HCT116 (cell line): ENCODE results near the gene FAM117A. TPM values are rescaled to one million over a fixed set of nuclear protein-coding genes. Genes with fewer than 3 reads are reported as not detected.

ENCODE experiments used
- ATAC-seq: fragments of 200-7000 bp; cut with Tn5 transposase; 2 replicates; pipeline ENCODE4 v1.9.1; 2020; ENCODE audit warnings: mild to moderate bottlenecking, moderate library complexity
- BruUV-seq: library from RNA; stranded (reverse); fragments of 400-500 nt; replicated peaks from 2 replicates; lab custom pipeline; 2021; lab: Mats Ljungman, UMichigan
- CTCF ChIA-PET: fragments of 300-600 bp; sonication (Branson Sonifier 250); formaldehyde crosslinking; loops from one replicate; lab custom pipeline; 2021; ENCODE audit warnings: antibody characterized with exemption; lab: Charles Lee
- POLR2A ChIA-PET: fragments of 300-600, 350-600 bp; sonication (Branson Sonifier 250); formaldehyde crosslinking; loops from one replicate; lab custom pipeline; 2021; ENCODE audit warnings: antibody characterized with exemption; lab: Charles Lee
- RAD21 ChIA-PET, 2 experiments: fragments of 300-600 bp; sonication (Branson Sonifier 250); formaldehyde crosslinking; loops; one replicate each; lab custom pipeline; 2023; ENCODE audit warnings: low total read pairs in 2 of 2; ENCODE audit not compliant: uncharacterized antibody in 2 of 2, unreplicated experiment in 2 of 2, low non-redundant PET in 1 of 2; lab: Charles Lee
- DNase-seq: peaks from one replicate; pipeline ENCODE4 v3.0.0-alpha.2; 2010; ENCODE audit warnings: low read depth, low spot score
- H2AFZ ChIP-seq: fragments of 200-600 bp; shearing (Covaris generic), sonication (generic); 2 replicates; pipeline ENCODE4 v1.6.1; 2017; ENCODE audit warnings: low read depth, mixed run types, mixed read lengths, antibody characterized with exemption, low read length; ENCODE audit not compliant: poor library complexity, severe bottlenecking
- H3K27ac ChIP-seq: 2 replicates; pipeline ENCODE4 v1.5.1; 2012; ENCODE audit warnings: low read depth, low read length
- H3K27me3 ChIP-seq: fragments of 200-600 bp; sonication (generic); 2 replicates; pipeline ENCODE4 v1.6.1; 2016; ENCODE audit warnings: mixed run types, low read length, mixed read lengths; ENCODE audit not compliant: insufficient read depth
- H3K36me3 ChIP-seq, 2 experiments: fragments of 200-500 bp in 1 of 2; fragments of 200-600 bp in 1 of 2; sonication (Bioruptor generic) in 1 of 2; sonication (generic) in 1 of 2; 2 replicates each; pipeline versions ENCODE4 v1.5.1 to v1.6.1; 2014 to 2016; ENCODE audit warnings: low read length in 2 of 2, inconsistent platforms in 1 of 2, mixed read lengths in 1 of 2, mixed run types in 1 of 2; ENCODE audit not compliant: insufficient read depth in 2 of 2, control insufficient read depth in 1 of 2
- H3K4me1 ChIP-seq, 2 experiments: fragments of 200-600 bp in 1 of 2; sonication (generic) in 1 of 2; 2 replicates each; pipeline versions ENCODE4 v1.5.1 to v1.6.1; 2012 to 2017; ENCODE audit warnings: low read length in 2 of 2, inconsistent platforms in 1 of 2, mild to moderate bottlenecking in 1 of 2, mixed read lengths in 1 of 2, mixed run types in 1 of 2, moderate library complexity in 1 of 2; ENCODE audit not compliant: insufficient read depth in 2 of 2, control insufficient read depth in 1 of 2
- H3K4me2 ChIP-seq: fragments of 200-600 bp; sonication (generic); 2 replicates; pipeline ENCODE4 v1.6.1; 2017; ENCODE audit warnings: mixed run types, low read length, mixed read lengths
- H3K4me3 ChIP-seq, 2 experiments: fragments of 200-600 bp in 1 of 2; sonication (generic) in 1 of 2; replicated peaks in 1 of 2; 2 replicates each; pipeline ENCODE4 v1.5.1; 2011 to 2016; ENCODE audit warnings: low read length in 2 of 2, control low read depth in 1 of 2, low read depth in 1 of 2, mild to moderate bottlenecking in 1 of 2, mixed read lengths in 1 of 2, mixed run types in 1 of 2
- H3K79me2 ChIP-seq: fragments of 200-600 bp; sonication (generic); 2 replicates; pipeline ENCODE4 v1.6.1; 2017; ENCODE audit warnings: mild to moderate bottlenecking, mixed run types, low read length, moderate library complexity, mixed read lengths; ENCODE audit not compliant: insufficient read depth
- H3K9ac ChIP-seq: fragments of 200-600 bp; sonication (generic); 2 replicates; pipeline ENCODE4 v1.6.1; 2016; ENCODE audit warnings: low read length, mixed read lengths
- H3K9me2 ChIP-seq: fragments of 200-600 bp; sonication (generic), shearing (Covaris generic); 2 replicates; pipeline ENCODE4 v1.6.1; 2017; ENCODE audit warnings: mixed run types, mild to moderate bottlenecking, moderate library complexity; ENCODE audit not compliant: insufficient read depth
- H3K9me3 ChIP-seq, 2 experiments: fragments of 200-500 bp in 1 of 2; fragments of 200-600 bp in 1 of 2; sonication (Bioruptor generic) in 1 of 2; sonication (generic) in 1 of 2; 2 replicates each; pipeline ENCODE4 v1.6.1; 2014 to 2017; ENCODE audit warnings: low read length in 2 of 2, mixed read lengths in 2 of 2, inconsistent platforms in 1 of 2, low read depth in 1 of 2, mild to moderate bottlenecking in 1 of 2, mixed run types in 1 of 2, moderate library complexity in 1 of 2; ENCODE audit not compliant: control insufficient read depth in 1 of 2, insufficient read depth in 1 of 2
- H4K20me1 ChIP-seq: fragments of 200-600 bp; sonication (generic), shearing (Covaris generic); 2 replicates; pipeline ENCODE4 v1.6.1; 2017; ENCODE audit warnings: mixed run types, mild to moderate bottlenecking, moderate library complexity; ENCODE audit not compliant: insufficient read depth
- ATF3 ChIP-seq: IDR thresholded peaks from 2 replicates; pipeline ENCODE4 v1.6.1; 2012
- CBX3 ChIP-seq: IDR thresholded peaks from 2 replicates; pipeline ENCODE4 v1.6.1; 2012; ENCODE audit warnings: low read depth
- CEBPB ChIP-seq: IDR thresholded peaks from 2 replicates; pipeline ENCODE4 v1.6.1; 2012; ENCODE audit warnings: low read depth
- CTCF ChIP-seq, 3 experiments: fragments of 200-600 bp in 1 of 3; sonication (generic) in 1 of 3; IDR thresholded peaks in 2 of 3; conservative IDR thresholded peaks in 1 of 3; 2 replicates each; pipeline ENCODE4 v1.5.1; 2012 to 2017; ENCODE audit warnings: low read depth in 2 of 3, low read length in 2 of 3, antibody characterized with exemption in 1 of 3, borderline replicate concordance in 1 of 3, control low read depth in 1 of 3, mild to moderate bottlenecking in 1 of 3, mixed read lengths in 1 of 3, mixed run types in 1 of 3, moderate library complexity in 1 of 3; ENCODE audit not compliant: insufficient read depth in 1 of 3
- EZH2 ChIP-seq: fragments of 200-600 bp; sonication (generic); IDR thresholded peaks from 2 replicates; pipeline ENCODE4 v1.6.1; 2017; ENCODE audit warnings: antibody characterized with exemption, mixed run types
- EZH2phosphoT487 ChIP-seq: fragments of 200-600 bp; IDR thresholded peaks from 2 replicates; pipeline ENCODE4 v1.6.1; 2018; ENCODE audit warnings: antibody characterized with exemption, borderline replicate concordance
- FOSL1 ChIP-seq: IDR thresholded peaks from 2 replicates; pipeline ENCODE4 v1.6.1; 2012; ENCODE audit warnings: low read depth
- JUND ChIP-seq: IDR thresholded peaks from 2 replicates; pipeline ENCODE4 v1.6.1; 2012
- POLR2A ChIP-seq: IDR thresholded peaks from 2 replicates; pipeline ENCODE4 v1.7.0; 2011; ENCODE audit warnings: borderline replicate concordance; ENCODE audit not compliant: insufficient read depth, insufficient read length; ENCODE audit errors: extremely low read depth
- POLR2AphosphoS5 ChIP-seq: IDR thresholded peaks from 2 replicates; pipeline ENCODE4 v1.6.1; 2011; ENCODE audit warnings: mild to moderate bottlenecking, low read depth, low read length, moderate library complexity
- REST ChIP-seq: IDR thresholded peaks from 2 replicates; pipeline ENCODE4 v1.6.1; 2012; ENCODE audit warnings: low read depth
- SIN3A ChIP-seq: IDR thresholded peaks from 2 replicates; pipeline ENCODE4 v1.6.1; 2012; ENCODE audit warnings: low read depth
- SP1 ChIP-seq: IDR thresholded peaks from 2 replicates; pipeline ENCODE4 v1.6.1; 2012; ENCODE audit warnings: low read depth
- SRF ChIP-seq: IDR thresholded peaks from 2 replicates; pipeline ENCODE4 v1.6.1; 2012; ENCODE audit warnings: low read depth
- ZBTB33 ChIP-seq: IDR thresholded peaks from 2 replicates; pipeline ENCODE4 v1.6.1; 2011; ENCODE audit warnings: mild to moderate bottlenecking, low read length, moderate library complexity; ENCODE audit not compliant: insufficient replicate concordance; ENCODE audit errors: extremely low read depth
- ZNF274 ChIP-seq: fragments of 200-500 bp; sonication (Bioruptor generic); IDR thresholded peaks from 2 replicates; pipeline ENCODE4 v1.6.1; 2014; ENCODE audit warnings: mild to moderate bottlenecking, low read depth, low read length, inconsistent platforms
- intact Hi-C: fragments of 100-400 bp; cut with micrococcal nuclease; formaldehyde crosslinking; loops from 2 replicates; pipeline ENCODE4 v1.10.0; 2022
- total RNA-seq: library from RNA; stranded (reverse); gene quantifications from one replicate; pipeline ENCODE4 v1.2.1, GENCODE V29; 2021; ENCODE audit not compliant: unreplicated experiment
- TF ChIP-seq, protein P1 (sequence below): IDR thresholded peaks from 2 replicates; pipeline ENCODE4 v1.6.1; 2012

Gene FAM117A
- total RNA-seq, 1 experiment from 2014 or later: 12.8 TPM

DNA sequence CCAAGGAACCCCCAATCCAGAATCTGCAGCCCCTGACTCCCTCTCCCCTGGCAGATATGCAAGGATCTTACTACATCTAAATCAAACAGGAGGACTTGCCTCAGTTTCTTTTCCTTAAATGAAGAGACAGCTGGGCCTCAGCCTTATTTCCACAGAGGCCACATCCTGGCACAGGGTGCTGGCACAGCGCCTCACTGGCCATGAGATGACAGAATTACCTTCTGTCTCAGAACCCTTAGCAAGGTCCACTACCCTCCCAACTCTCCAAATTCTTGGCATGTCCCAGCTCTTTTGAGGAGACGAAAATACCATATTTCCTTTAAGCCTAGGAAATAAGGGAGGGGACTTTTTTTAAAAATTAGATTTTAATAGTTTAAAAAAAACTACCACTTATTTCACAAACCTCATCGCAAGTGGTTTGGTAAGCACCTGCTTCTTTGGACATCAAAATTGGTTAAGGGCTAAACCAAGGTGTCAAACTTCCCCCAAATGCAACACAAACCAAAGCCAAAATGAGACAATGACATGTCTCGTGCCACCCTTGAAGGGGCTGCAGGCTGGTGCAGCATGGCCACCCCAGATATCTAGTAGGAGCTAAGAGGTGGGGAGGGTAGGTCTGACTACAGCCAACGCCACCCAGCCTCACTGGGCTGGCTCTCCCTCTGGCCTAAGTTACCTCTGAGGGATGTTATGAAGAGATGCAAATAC, 25.3 kb downstream of the FAM117A start:
- POLR2A ChIA-PET: no interaction called here
- Histone ChIP-seq H3K27ac (no peak overlapping the region), H3K36me3 (no peaks in the 10 kb centered on the region), H3K9ac (no peak overlapping the region), H3K4me2 (no peak overlapping the region), H3K4me1 (no peaks in the 10 kb centered on the region), H3K27me3 (no peaks in the 10 kb centered on the region; the same call in 1 of the 2 replicates), H4K20me1 (no peaks in the 10 kb centered on the region), H3K4me3 (no peak overlapping the region), H3K9me3 (no peaks in the 10 kb centered on the region), H3K9me2 (no peaks in the 10 kb centered on the region), H3K79me2 (no peaks in the 10 kb centered on the region), H2AFZ (no peak overlapping the region)
- RAD21 ChIA-PET: no interaction called here
- no peak for TF ChIP-seq ZNF274
- no peak for TF ChIP-seq CTCF (IDR thresholded peaks at IDR 0.05 in 2 of 3, conservative IDR thresholded peaks at IDR 0.05 in 1 of 3; ENCODE audit: borderline replicate concordance in 1 of 3, insufficient read depth in 1 of 3, low read depth in 2 of 3, low read length in 2 of 3)
- no peak for TF ChIP-seq CEBPB
- no peak for TF ChIP-seq FOSL1
- TF ChIP-seq, protein P1, sequence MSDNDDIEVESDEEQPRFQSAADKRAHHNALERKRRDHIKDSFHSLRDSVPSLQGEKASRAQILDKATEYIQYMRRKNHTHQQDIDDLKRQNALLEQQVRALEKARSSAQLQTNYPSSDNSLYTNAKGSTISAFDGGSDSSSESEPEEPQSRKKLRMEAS: no peak
- no peak for TF ChIP-seq REST
- no peak for TF ChIP-seq EZH2
- no peak for TF ChIP-seq POLR2A
- TF ChIP-seq SIN3A: no peak
- TF ChIP-seq EZH2phosphoT487: no peak
- TF ChIP-seq ZBTB33: no peak
- no peak for TF ChIP-seq SP1
- no peak for TF ChIP-seq SRF
- TF ChIP-seq JUND: no peak
- no peak for TF ChIP-seq POLR2AphosphoS5
- TF ChIP-seq CBX3: no peak
- TF ChIP-seq ATF3: no peak
- BruUV-seq: no TSS peak
- intact Hi-C loops: no loop called here
- DNase-seq: no peak
- CTCF ChIA-PET: no interaction called here
- no peak for ATAC-seq
